CD4-positive, alpha-beta memory T cell (primary cell): ENCODE data around the gene PRDM16. TPM values are rescaled to one million over a fixed set of nuclear protein-coding genes. Genes with fewer than 3 reads are reported as not detected.

Source experiments
- CTCF ChIA-PET: fragments of 350-600 bp; sonication (Branson Sonifier 250); formaldehyde crosslinking; loops from one replicate; lab custom pipeline; 2021; ENCODE audit warnings: inconsistent platforms; ENCODE audit not compliant: partially characterized antibody; lab: Charles Lee
- POLR2A ChIA-PET: fragments of 350-600 bp; sonication (Branson Sonifier 250); formaldehyde crosslinking; loops from one replicate; lab custom pipeline; 2021; ENCODE audit not compliant: partially characterized antibody; lab: Charles Lee
- DNase-seq, 5 donors: peaks; one replicate each; pipeline versions ENCODE4 v3.0.0 to v3.0.0-alpha.2; 2020 to 2022; ENCODE audit warnings: mixed read lengths in 1 of 5
- H3K27ac ChIP-seq: one replicate; pipeline ENCODE4 v1.7.0; 2013; ENCODE audit warnings: low read depth, low read length
- H3K27me3 ChIP-seq: 2 replicates; pipeline ENCODE4 v1.7.0; 2013; ENCODE audit warnings: mild to moderate bottlenecking, low read length, moderate library complexity; ENCODE audit not compliant: insufficient read depth
- H3K36me3 ChIP-seq: 2 replicates; pipeline ENCODE4 v1.7.0; 2013; ENCODE audit warnings: mild to moderate bottlenecking, low read length, moderate library complexity; ENCODE audit not compliant: insufficient read depth
- H3K4me1 ChIP-seq: 2 replicates; pipeline ENCODE4 v1.7.0; 2013; ENCODE audit warnings: mild to moderate bottlenecking, low read length, moderate library complexity; ENCODE audit not compliant: insufficient read depth
- H3K4me3 ChIP-seq, 2 donors: one replicate each; pipeline ENCODE4 v1.7.0; 2013; ENCODE audit warnings: low read length in 2 of 2, mild to moderate bottlenecking in 1 of 2
- H3K9me3 ChIP-seq, 2 donors: one replicate each; pipeline ENCODE4 v1.7.0; 2013; ENCODE audit warnings: low read length in 2 of 2, control low read depth in 1 of 2; ENCODE audit not compliant: control insufficient read depth in 1 of 2
- H3K27ac Mint-ChIP-seq, 7 donors: one replicate each; pipeline ENCODE4 v1.8.0; 2020 to 2021; ENCODE audit warnings: mixed read lengths in 7 of 7, mild to moderate bottlenecking in 6 of 7, inconsistent platforms in 3 of 7, moderate library complexity in 3 of 7
- H3K27me3 Mint-ChIP-seq, 2 donors: one replicate each; pipeline ENCODE4 v1.8.0; 2020 to 2021; ENCODE audit warnings: mixed read lengths in 2 of 2
- H3K36me3 Mint-ChIP-seq, 2 donors: one replicate each; pipeline ENCODE4 v1.8.0; 2020 to 2021; ENCODE audit warnings: mixed read lengths in 2 of 2, inconsistent platforms in 1 of 2, mild to moderate bottlenecking in 1 of 2
- H3K4me1 Mint-ChIP-seq, 4 donors: one replicate each; pipeline ENCODE4 v1.8.0; 2020 to 2021; ENCODE audit warnings: mixed read lengths in 4 of 4, mild to moderate bottlenecking in 1 of 4
- H3K4me3 Mint-ChIP-seq, 8 donors: one replicate each; pipeline ENCODE4 v1.8.0; 2020 to 2021; ENCODE audit warnings: mixed read lengths in 8 of 8, mild to moderate bottlenecking in 7 of 8, moderate library complexity in 6 of 8, inconsistent platforms in 3 of 8
- H3K9me3 Mint-ChIP-seq, 8 donors: one replicate each; pipeline ENCODE4 v1.8.0; 2020 to 2021; ENCODE audit warnings: mixed read lengths in 8 of 8, mild to moderate bottlenecking in 5 of 8, inconsistent platforms in 3 of 8, moderate library complexity in 1 of 8
- intact Hi-C: fragments of 100-400 bp; cut with micrococcal nuclease; formaldehyde crosslinking; loops from one replicate; pipeline ENCODE4 v1.15.1; 2023
- polyA plus RNA-seq, 2 donors: library from polyadenylated mRNA; unstranded; fragments of 300-500 nt; fragmentation: Illumina TruSeq; gene quantifications; one replicate each; pipeline ENCODE4 v1.2.3, GENCODE V29; 2021
- total RNA-seq, 2 experiments: library from RNA; stranded (reverse); gene quantifications; one replicate each; pipeline ENCODE4 v1.2.3, GENCODE V29; 2021

PRDM16 gene
- total and polyA plus RNA-seq, 4 experiments from 2014 or later, result not detected

DNA sequence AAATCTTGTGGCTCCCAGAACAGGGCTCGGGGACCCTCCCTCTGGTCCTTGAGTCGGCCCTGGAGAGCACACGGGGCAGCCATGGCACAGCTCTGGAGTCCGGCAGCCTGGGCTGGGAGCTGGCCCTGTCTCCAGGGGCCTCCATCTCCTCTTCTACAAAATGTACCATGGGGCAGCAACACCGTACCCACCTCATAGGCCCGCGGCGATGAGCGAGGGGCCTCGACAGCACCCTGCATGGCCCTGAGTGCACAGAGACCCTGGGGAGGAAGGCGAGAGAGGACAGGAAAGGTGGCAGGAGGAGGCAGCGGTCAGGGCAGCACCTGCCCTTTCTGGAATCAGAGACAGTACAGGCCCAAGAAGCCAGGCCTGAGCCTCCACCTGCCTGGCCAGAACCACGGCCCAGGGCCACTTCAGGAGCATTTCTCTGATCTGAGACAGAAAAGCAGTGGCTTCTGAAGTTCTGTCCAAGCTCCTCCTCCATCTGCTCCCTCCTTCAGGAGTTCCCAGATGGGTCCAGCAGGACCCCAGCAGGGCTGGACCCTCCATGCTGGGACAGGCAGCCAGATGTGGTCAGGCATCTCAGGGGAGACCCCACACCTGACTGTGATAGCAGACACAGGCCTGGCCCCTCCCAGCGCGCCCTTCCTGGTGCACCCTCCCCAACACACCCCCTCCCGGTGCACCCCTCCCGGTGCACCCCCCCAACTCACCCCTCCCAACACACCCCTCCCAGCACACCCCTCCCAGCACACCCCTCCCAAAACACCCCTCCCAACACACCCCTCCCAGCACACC lies 309.6 kb downstream of the PRDM16 start:
- Mint-ChIP-seq H3K4me3 (no peak overlapping the region), H3K27ac (no peak overlapping the region), H3K9me3 (no peaks in the 10 kb centered on the region), H3K27me3 (peaks cover 1 to 3% of the 10 kb centered on the region in 2 donors), H3K36me3 (no peaks in the 10 kb centered on the region), H3K4me1 (peaks cover 0 to under 1% (median 0%) of the 10 kb centered on the region in 4 donors)
- Histone ChIP-seq H3K27ac (no peak overlapping the region), H3K4me1 (no peaks in the 10 kb centered on the region), H3K9me3 (no peaks in the 10 kb centered on the region), H3K27me3 (no peaks in the 10 kb centered on the region), H3K4me3 (no peak overlapping the region), H3K36me3 (no peaks in the 10 kb centered on the region)
- ChIA-PET POLR2A (no interaction called here), CTCF (no interaction called here)
- DNase-seq, result no peak
- intact Hi-C loops, result no loop called here

GRCh38 chr1:3379934-3380333 lies 310.9 kb downstream of the PRDM16 start:
- H3K36me3 Mint-ChIP-seq, result no peaks in the 10 kb centered on the region
- Histone ChIP-seq H3K4me3 (no peak overlapping the region), H3K36me3 (no peaks in the 10 kb centered on the region), H3K27me3 (no peaks in the 10 kb centered on the region), H3K4me1 (no peaks in the 10 kb centered on the region), H3K27ac (no peak overlapping the region), H3K9me3 (no peaks in the 10 kb centered on the region)
- POLR2A ChIA-PET, result no interaction called here
- no peak for DNase-seq
- H3K9me3 Mint-ChIP-seq, result no peaks in the 10 kb centered on the region
- H3K27me3 Mint-ChIP-seq, result peaks cover 1 to 3% of the 10 kb centered on the region in 2 donors
- intact Hi-C loops, result no loop called here
- H3K4me3 Mint-ChIP-seq, result no peak overlapping the region
- H3K4me1 Mint-ChIP-seq, result no peaks in the 10 kb centered on the region
- CTCF ChIA-PET, result no interaction called here
- H3K27ac Mint-ChIP-seq, result no peak overlapping the region

DNA sequence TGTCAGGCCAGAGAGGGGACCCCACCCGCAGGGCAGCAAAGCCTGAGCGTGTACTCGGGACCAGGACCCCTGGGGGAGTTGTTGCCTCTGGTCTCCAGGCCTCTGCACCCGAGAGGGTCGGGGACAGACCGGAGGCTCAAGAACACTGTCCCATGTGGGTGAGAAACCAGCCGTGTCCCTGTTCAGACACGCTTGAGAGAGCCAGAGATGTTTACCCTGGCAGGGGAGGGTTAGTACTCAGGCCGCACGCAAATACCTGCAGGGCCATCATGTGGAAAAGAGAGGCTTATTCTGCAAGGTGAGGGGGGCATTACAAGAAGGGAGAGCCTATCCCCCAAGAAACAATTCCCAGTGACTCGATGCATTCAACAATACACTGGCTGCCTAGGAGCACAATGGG lies 311.5 kb downstream of the PRDM16 start:
- H3K27me3 ChIP-seq, result no peaks in the 10 kb centered on the region
- no peaks in the 10 kb centered on the region for H3K9me3 Mint-ChIP-seq
- intact Hi-C loops, result no loop called here

DNA sequence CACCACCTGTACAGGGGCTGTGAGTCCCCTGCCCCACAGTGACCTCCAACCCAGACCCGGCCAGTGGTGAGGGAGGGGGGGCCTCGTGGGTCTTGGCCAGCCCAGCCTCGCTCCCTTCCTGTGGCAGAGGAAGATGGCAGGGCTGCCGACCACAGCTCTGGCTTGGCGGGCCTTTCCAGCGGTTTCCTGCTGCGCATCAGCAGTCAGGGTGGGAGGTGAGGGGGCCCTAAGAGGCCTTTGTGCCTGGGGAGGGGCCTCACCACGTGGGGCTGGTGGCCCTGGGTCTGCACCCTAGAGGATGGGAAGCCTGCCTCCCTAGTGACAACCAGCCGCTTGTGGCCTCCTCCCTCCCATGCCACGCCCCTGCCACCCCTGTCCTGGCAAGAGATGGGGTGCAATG lies 312.9 kb downstream of the PRDM16 start:
- POLR2A ChIA-PET, result no interaction called here
- no peaks in the 10 kb centered on the region for H3K9me3 Mint-ChIP-seq

More for the DNA sequence above, 311.5 kb downstream of the PRDM16 start:
- H3K4me3 Mint-ChIP-seq, result no peak overlapping the region
- Histone ChIP-seq H3K36me3 (no peaks in the 10 kb centered on the region), H3K9me3 (no peaks in the 10 kb centered on the region), H3K4me1 (no peaks in the 10 kb centered on the region), H3K27ac (no peak overlapping the region), H3K4me3 (no peak overlapping the region)
- peaks cover 1 to 3% of the 10 kb centered on the region in 2 donors for H3K27me3 Mint-ChIP-seq
- ChIA-PET POLR2A (no interaction called here), CTCF (no interaction called here)
- DNase-seq, result no peak
- no peaks in the 10 kb centered on the region for H3K36me3 Mint-ChIP-seq
- no peaks in the 10 kb centered on the region for H3K4me1 Mint-ChIP-seq
- no peak overlapping the region for H3K27ac Mint-ChIP-seq

GRCh38 chr1:3382326-3383057 lies 313.5 kb downstream of the PRDM16 start:
- DNase-seq, result no peak
- Mint-ChIP-seq H3K9me3 (no peaks in the 10 kb centered on the region), H3K27me3 (peaks cover 1 to 3% of the 10 kb centered on the region in 2 donors), H3K36me3 (no peaks in the 10 kb centered on the region), H3K4me1 (no peaks in the 10 kb centered on the region), H3K27ac (peak overlapping the region in 1 of 7 donors; percentile 53), H3K4me3 (no peak overlapping the region)
- CTCF ChIA-PET, result no interaction called here
- POLR2A ChIA-PET, result no interaction called here
- no peaks in the 10 kb centered on the region for H3K27me3 ChIP-seq
- H3K4me1 ChIP-seq, result no peaks in the 10 kb centered on the region
- H3K36me3 ChIP-seq, result no peaks in the 10 kb centered on the region
- no peak overlapping the region for H3K4me3 ChIP-seq
- intact Hi-C loops, result no loop called here
- H3K27ac ChIP-seq, result no peak overlapping the region
- H3K9me3 ChIP-seq, result no peaks in the 10 kb centered on the region

More for the DNA sequence above, 312.9 kb downstream of the PRDM16 start:
- Histone ChIP-seq H3K4me1 (no peaks in the 10 kb centered on the region), H3K36me3 (no peaks in the 10 kb centered on the region), H3K4me3 (no peak overlapping the region), H3K9me3 (no peaks in the 10 kb centered on the region), H3K27me3 (no peaks in the 10 kb centered on the region), H3K27ac (no peak overlapping the region)
- intact Hi-C loops, result no loop called here
- CTCF ChIA-PET, result no interaction called here
- no peak overlapping the region for H3K27ac Mint-ChIP-seq
- no peaks in the 10 kb centered on the region for H3K4me1 Mint-ChIP-seq
- no peak overlapping the region for H3K4me3 Mint-ChIP-seq
- no peak for DNase-seq
- H3K27me3 Mint-ChIP-seq, result peaks cover 1 to 3% of the 10 kb centered on the region in 2 donors
- H3K36me3 Mint-ChIP-seq, result no peaks in the 10 kb centered on the region

GRCh38 chr1:3383679-3384078 lies 314.7 kb downstream of the PRDM16 start:
- no peak for DNase-seq
- Histone ChIP-seq H3K27me3 (no peaks in the 10 kb centered on the region), H3K36me3 (no peaks in the 10 kb centered on the region), H3K9me3 (no peaks in the 10 kb centered on the region), H3K4me3 (no peak overlapping the region), H3K27ac (no peak overlapping the region), H3K4me1 (no peaks in the 10 kb centered on the region)
- Mint-ChIP-seq H3K4me1 (no peaks in the 10 kb centered on the region), H3K9me3 (no peaks in the 10 kb centered on the region), H3K36me3 (no peaks in the 10 kb centered on the region), H3K4me3 (no peak overlapping the region), H3K27ac (no peak overlapping the region), H3K27me3 (peaks cover 5 to 10% of the 10 kb centered on the region in 2 donors)
- CTCF ChIA-PET, result no interaction called here
- intact Hi-C loops, result no loop called here
- POLR2A ChIA-PET, result no interaction called here

DNA sequence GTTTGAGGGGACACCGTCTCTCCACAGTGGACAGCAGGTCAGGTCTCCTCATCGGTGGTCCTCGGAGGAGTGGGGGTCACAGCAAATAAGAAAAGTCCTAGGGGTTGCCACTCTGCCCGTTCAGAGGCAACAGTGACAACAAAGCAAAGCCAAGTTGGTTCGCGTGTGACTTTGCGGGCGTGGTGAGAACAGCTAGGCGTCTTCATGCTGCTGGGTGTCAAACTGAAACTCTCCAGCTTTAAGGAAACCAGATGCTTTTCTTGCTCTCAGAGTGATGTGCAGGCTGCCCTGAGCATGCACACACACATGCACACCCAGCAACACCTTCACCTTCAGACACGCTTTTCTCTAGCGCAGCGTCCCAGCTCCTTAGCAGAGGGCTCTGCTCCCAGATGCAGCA lies 315.4 kb downstream of the PRDM16 start:
- intact Hi-C loops, result no loop called here
- Histone ChIP-seq H3K4me1 (no peaks in the 10 kb centered on the region), H3K4me3 (no peak overlapping the region), H3K36me3 (no peaks in the 10 kb centered on the region), H3K9me3 (no peaks in the 10 kb centered on the region), H3K27ac (no peak overlapping the region), H3K27me3 (no peaks in the 10 kb centered on the region)
- ChIA-PET POLR2A (no interaction called here), CTCF (no interaction called here)
- Mint-ChIP-seq H3K27ac (no peak overlapping the region), H3K4me1 (no peaks in the 10 kb centered on the region), H3K27me3 (peaks cover 5 to 10% of the 10 kb centered on the region in 2 donors), H3K9me3 (no peaks in the 10 kb centered on the region), H3K4me3 (no peak overlapping the region), H3K36me3 (no peaks in the 10 kb centered on the region)
- no peak for DNase-seq
